ENCODE measurements around the gene IZUMO4. TPM values are rescaled to one million over a fixed set of nuclear protein-coding genes. Genes with fewer than 3 reads are reported as not detected.

The IZUMO4 gene, protein sequence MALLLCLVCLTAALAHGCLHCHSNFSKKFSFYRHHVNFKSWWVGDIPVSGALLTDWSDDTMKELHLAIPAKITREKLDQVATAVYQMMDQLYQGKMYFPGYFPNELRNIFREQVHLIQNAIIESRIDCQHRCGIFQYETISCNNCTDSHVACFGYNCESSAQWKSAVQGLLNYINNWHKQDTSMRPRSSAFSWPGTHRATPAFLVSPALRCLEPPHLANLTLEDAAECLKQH
- total RNA-seq = 10 to 100 TPM in 1 of 4 donors, 1 to 10 TPM in 2, not detected in 1; 3.0 to 11.4 (median 3.2) TPM

DNA sequence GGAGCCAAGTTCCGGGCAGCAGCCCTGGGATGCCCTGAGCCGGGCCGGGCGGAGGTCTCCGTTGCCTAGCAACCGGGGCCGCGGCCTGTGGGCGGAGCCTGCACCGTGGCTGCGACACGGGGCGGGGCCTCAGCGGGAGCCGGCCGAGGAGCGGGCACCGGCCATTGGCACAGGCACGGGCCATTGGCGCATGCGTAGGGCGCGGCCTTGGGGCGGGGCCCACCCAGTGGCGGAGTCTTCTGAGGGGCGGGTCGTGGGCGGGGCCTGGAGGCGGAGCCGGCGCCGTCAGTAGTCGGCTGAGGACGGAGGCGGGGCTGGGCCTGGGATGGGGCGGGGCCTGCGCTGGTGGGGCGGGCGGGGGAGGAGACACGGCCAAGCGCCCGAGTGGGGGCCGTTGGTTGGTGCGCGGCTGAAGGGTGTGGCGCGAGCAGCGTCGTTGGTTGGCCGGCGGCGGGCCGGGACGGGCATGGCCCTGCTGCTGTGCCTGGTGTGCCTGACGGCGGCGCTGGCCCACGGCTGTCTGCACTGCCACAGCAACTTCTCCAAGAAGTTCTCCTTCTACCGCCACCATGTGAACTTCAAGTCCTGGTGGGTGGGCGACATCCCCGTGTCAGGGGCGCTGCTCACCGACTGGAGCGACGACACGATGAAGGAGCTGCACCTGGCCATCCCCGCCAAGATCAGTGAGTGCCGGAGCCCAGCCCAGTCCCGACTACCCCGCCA is at the start of gene IZUMO4:
IZUMO4 (plus strand) TSS at position 436 of the 723 bp plus-strand sequence; CDS start at position 467, 31 bp downstream.
- WGBS, 2 donors = no CpG with 5 or more reads among the region's 70 CpGs
- no peaks in the 10 kb centered on the region for H3K9me3 ChIP-seq
- DNase-seq = peak; percentile 88
- H3K4me1 ChIP-seq = peaks cover 36 to 56% (median 46%) of the 10 kb centered on the region in 3 donors
- peaks cover 12 to 29% (median 23%) of the 10 kb centered on the region in 3 donors for H3K36me3 ChIP-seq
- intact Hi-C loops (cut with DNase I) = no loop called here
- H3K27me3 ChIP-seq = no peaks in the 10 kb centered on the region
- TF ChIP-seq POLR2A (IDR thresholded peaks at IDR 0.05) = peak in 1 of 4 donors; percentile 44
- TF ChIP-seq, protein P1, sequence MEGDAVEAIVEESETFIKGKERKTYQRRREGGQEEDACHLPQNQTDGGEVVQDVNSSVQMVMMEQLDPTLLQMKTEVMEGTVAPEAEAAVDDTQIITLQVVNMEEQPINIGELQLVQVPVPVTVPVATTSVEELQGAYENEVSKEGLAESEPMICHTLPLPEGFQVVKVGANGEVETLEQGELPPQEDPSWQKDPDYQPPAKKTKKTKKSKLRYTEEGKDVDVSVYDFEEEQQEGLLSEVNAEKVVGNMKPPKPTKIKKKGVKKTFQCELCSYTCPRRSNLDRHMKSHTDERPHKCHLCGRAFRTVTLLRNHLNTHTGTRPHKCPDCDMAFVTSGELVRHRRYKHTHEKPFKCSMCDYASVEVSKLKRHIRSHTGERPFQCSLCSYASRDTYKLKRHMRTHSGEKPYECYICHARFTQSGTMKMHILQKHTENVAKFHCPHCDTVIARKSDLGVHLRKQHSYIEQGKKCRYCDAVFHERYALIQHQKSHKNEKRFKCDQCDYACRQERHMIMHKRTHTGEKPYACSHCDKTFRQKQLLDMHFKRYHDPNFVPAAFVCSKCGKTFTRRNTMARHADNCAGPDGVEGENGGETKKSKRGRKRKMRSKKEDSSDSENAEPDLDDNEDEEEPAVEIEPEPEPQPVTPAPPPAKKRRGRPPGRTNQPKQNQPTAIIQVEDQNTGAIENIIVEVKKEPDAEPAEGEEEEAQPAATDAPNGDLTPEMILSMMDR (IDR thresholded peaks at IDR 0.05) = peak; percentile 13 to 49 (median 30)
- peak within 1 kb of the TSS; percentile 68 to 91 (median 83) for H3K4me3 ChIP-seq
- peak within 1 kb of the TSS; percentile 96 to 99 (median 98) for H3K27ac ChIP-seq

DNA sequence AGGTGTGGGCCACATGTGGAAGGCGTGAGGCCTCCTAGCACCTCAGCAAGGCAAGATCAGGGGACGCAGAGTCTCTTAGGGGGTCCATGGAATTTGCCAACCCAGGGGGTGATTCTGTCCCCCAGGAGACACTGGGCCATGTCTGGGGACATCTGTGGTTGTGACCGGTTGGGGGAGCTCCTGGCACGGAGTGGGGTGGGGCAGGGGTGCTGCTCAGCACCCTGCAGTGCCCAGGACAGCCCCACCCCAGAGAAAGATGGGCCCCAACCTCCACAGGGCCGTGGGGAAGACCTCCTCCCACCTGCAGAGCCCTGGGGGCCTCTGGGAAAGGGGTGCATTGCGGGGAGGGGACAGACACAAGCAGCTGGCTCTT is 49.7 kb upstream of the IZUMO4 start:
- no peak for DNase-seq
- no peaks in the 10 kb centered on the region for H3K27me3 ChIP-seq
- no CpG with 5 or more reads among the region's 6 CpGs for WGBS, 2 donors
- TF ChIP-seq, protein P1 (IDR thresholded peaks at IDR 0.05) = no peak
- TF ChIP-seq POLR2A (IDR thresholded peaks at IDR 0.05) = no peak
- H3K4me3 ChIP-seq = peak overlapping the region in 3 of 4 donors; percentile 94 to 99 (median 97)
- peak overlapping the region; percentile 97 to 99 (median 99) for H3K27ac ChIP-seq
- no peaks in the 10 kb centered on the region for H3K9me3 ChIP-seq
- peaks cover 81 to 89% (median 81%) of the 10 kb centered on the region in 3 donors for H3K4me1 ChIP-seq
- peaks cover 21 to 71% (median 35%) of the 10 kb centered on the region in 3 donors for H3K36me3 ChIP-seq
- intact Hi-C loops (cut with DNase I) = no loop called here

DNA sequence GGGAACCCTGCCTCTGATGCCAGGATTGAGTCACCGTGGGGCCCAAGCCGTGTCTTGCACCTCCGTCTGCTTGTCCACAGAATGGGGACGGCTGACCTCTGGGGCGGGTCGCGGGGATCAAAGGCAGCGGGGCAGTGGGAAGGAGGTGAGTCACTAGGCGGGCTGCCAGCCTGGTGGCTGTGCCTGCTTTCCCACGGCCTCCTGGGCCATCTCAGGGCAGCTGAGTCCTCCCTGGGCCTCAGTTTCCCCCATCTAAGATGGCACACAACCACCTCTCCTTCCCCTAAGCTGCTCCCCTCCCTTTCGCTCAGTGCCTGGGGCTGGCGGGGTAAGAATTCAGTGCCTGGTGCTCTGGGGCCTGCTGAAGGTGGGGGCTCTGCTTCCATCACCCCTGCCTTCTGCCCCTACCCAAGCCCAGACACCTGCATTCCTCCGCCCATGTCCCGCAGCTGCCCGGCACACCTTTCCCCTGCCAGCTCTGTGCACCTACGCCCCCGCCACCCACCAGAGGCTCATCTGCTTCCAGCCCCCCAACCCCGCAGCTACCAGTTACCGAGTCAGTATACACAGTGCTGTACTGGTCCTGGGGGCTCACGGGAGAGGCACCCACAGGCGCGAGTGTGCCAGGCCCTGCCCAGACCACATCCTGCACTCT is 49.1 kb upstream of the IZUMO4 start:
- intact Hi-C loops (cut with DNase I) = no loop called here

DNA sequence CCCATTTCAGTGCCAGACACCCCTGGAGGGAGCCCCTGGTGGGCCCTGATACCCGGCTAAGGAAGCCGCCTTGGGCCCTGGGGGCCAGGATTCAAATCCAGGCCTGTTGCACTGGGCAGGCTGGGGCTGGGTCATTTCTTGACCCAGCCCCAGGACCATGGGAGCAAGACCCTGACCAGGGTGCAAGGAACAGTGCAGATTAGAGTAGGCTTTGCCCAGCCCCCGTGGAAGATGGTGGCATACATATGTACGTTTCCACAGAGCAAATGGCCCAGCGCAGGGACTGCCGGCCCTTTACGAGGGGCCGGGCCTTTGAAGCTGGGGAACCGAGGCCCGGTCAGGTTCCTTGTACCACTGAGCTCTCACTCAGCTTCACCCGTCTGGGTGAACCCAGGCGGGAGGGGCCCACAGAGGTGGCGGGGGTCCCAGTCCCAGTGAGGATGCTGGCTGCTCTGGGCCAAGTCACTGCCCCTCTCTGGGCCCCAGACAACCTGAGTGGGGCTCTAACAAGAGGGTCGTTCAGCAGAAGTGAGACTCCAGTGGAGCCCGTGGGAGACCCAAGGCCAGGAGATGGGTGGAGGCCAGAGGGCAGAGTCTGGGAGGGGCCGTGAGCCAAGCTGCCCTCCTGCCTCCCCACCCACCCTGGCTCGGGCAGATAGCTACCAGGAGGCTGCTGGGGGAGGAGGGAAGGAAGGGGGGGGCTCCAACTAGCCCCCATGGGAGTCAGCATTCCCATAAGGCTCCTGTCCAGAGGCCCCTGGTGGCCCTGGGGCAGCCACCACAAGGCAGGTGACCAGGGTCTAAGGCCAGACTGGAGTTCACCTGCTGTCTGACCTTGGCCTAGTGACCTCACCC is 48.4 kb upstream of the IZUMO4 start:
- no CpG with 5 or more reads among the region's 17 CpGs for WGBS, 2 donors
- H3K4me1 ChIP-seq = peaks cover 77 to 89% (median 81%) of the 10 kb centered on the region in 3 donors
- TF ChIP-seq POLR2A (IDR thresholded peaks at IDR 0.05) = no peak
- TF ChIP-seq, protein P1 (IDR thresholded peaks at IDR 0.05) = no peak
- peak overlapping the region; percentile 97 to 99 (median 99) for H3K27ac ChIP-seq
- no peaks in the 10 kb centered on the region for H3K9me3 ChIP-seq
- intact Hi-C loops (cut with DNase I) = no loop called here
- no peaks in the 10 kb centered on the region for H3K27me3 ChIP-seq
- no peak for DNase-seq
- peak overlapping the region; percentile 94 to 99 (median 98) for H3K4me3 ChIP-seq
- H3K36me3 ChIP-seq = peaks cover 21 to 60% (median 25%) of the 10 kb centered on the region in 3 donors

More for the DNA sequence above, 49.1 kb upstream of the IZUMO4 start:
- no peaks in the 10 kb centered on the region for H3K27me3 ChIP-seq
- H3K4me3 ChIP-seq = peak overlapping the region; percentile 94 to 99 (median 98)
- H3K27ac ChIP-seq = peak overlapping the region; percentile 97 to 99 (median 99)
- 32 to 54% methylated on average over 8 to 9 of the region's 22 CpGs for WGBS, 2 donors
- H3K4me1 ChIP-seq = peaks cover 81 to 89% (median 83%) of the 10 kb centered on the region in 3 donors
- H3K9me3 ChIP-seq = no peaks in the 10 kb centered on the region
- H3K36me3 ChIP-seq = peaks cover 21 to 68% (median 31%) of the 10 kb centered on the region in 3 donors
- TF ChIP-seq, protein P1 (IDR thresholded peaks at IDR 0.05) = no peak
- no peak for TF ChIP-seq POLR2A (IDR thresholded peaks at IDR 0.05)
- DNase-seq = no peak

All from esophagus squamous epithelium (tissue), 5 donors.